HG03108 (cell line): Measurements from ENCODE around the gene NRXN3.

Experiments used
- ATAC-seq: cut with Tn5 transposase; IDR thresholded peaks from one replicate; pipeline ENCODE4 v1.9.1; 2021; ENCODE audit warnings: moderate library complexity; ENCODE audit not compliant: unreplicated experiment

Gene NRXN3

GRCh38 chr14:78173346-78174035 lies 3.3 kb downstream of the NRXN3 start:
- ATAC-seq = no peak

- ATAC-seq = no peak
These were observed 5.2 kb downstream of the NRXN3 start for GRCh38 chr14:78175412-78175811.

- ATAC-seq = no peak
These were observed 7.9 kb downstream of the NRXN3 start for GRCh38 chr14:78178071-78178470.

- no peak for ATAC-seq
These were observed 8.8 kb downstream of the NRXN3 start for GRCh38 chr14:78178971-78179370.

DNA sequence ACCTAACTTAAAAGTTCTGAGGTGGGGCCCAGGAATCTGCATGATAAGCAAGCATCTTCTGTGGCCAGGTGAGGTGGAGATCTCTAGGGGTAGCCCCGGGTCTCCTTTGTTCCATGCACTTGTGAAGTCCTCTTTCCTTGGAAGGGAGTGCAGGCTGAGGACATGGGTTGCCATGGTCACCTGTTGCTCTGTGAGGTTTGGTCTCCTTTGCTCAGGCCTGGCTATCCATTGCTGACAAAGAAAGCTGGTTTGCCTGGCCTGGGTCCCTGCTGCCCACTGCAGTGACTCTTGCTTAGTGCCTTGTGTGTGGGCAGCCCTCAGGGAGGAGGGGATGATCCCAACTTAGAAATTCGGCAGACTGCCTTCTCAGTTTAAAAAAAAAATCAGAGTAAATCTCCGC lies 11.1 kb downstream of the NRXN3 start:
- ATAC-seq = no peak

DNA sequence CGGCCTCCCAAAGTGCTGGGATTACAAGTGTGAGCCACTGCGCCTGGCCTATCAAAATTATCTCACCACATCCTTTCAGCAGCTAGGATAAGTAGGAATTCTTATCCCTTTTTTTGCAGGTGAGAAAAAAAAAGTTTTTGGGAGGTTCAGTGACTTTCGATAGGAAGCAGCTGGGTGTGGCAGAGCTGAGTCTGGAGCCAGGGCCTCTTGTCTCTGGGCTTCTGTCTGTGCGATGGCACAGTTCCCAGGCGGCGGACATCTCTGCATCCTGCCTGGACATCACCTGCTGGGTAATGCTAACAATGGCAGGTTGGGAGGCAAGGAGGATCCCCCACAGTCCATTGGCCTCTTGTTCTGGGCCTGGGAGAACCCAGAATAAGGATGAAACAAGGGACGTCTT lies 12.5 kb downstream of the NRXN3 start:
- no peak for ATAC-seq

DNA sequence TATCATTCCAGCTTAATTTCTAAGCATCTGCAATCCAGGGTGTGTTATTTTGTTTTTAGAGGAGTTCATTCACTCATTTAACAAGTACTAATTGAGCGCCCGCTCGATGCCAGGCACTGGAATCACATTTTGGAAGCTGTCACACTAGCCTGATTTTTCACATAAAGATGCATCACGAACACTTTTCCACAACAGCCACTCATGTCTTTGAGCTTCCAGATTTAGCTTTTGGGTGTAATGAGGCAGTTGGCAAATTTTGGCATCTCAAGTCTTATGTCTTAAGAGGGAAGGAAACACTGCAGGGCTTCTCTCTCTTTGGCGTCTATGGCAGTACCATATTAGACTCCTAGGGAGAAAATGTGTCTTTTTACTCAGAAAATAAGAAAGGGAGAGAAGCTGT lies 14.0 kb downstream of the NRXN3 start:
- ATAC-seq = no peak

DNA sequence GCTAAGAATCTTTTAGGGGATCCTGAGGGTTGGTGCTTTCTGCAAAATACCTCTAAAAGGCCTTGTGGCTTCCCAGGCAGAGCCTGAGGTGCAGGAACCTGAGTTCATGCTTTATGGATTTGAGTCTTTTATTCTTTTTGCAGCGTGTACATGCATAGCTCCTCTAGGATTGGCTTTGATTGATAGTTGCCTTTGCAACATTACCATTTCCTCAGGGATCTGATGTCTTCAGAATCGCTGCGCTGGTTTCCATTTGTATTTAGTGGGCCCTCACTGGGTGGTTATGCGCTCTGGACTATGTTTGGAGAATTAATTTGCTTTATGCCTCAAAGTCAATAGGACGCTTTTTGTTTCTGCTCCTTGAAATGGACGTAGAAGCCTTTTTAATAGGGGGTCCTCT lies 16.1 kb downstream of the NRXN3 start:
- no peak for ATAC-seq

- ATAC-seq = no peak
These were observed 18.7 kb downstream of the NRXN3 start for GRCh38 chr14:78188882-78189281.

- ATAC-seq = no peak
These were observed 25.3 kb downstream of the NRXN3 start for GRCh38 chr14:78195431-78195830.

GRCh38 chr14:78196323-78196722 lies 26.1 kb downstream of the NRXN3 start:
- ATAC-seq = no peak

GRCh38 chr14:78197051-78197450 lies 26.9 kb downstream of the NRXN3 start:
- no peak for ATAC-seq

DNA sequence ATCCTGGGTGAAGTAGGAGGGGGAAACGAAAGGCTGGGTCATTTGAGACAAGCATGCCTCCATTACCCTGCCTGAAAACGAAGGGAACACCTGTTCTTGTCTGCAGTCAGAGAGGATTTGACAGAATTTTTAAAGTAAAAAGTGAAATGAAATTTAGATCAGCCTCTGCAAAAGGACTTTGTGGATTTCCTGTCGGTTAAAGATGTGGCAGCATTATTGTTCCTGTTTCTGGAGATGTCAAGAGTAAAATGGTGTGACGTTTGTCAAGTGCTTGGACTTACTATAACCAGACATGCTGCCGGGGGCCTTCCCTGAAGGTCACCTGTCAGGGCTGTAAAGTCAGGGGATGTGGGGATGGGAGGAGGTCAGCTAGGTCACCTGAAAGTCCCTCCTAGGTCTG lies 32.0 kb downstream of the NRXN3 start:
- ATAC-seq = no peak

DNA sequence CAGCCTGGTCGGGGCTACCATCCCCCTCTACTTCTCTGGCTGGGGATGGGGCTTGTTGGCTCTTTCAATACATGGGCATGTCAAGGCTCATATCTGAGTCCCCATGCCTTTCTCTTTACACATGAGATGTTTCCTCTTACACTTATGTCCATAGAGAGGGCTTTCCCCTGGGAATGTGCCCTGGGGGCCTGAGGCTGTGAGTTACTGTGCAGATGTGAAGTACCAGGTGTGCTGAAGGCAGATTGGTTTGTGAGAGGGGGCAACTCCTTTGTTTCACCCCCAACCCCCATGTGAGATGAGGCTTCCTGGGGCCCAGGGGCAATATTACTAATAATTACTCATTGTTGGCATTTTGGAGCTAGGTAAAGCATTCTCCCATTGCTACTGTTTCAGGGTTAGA lies 32.8 kb downstream of the NRXN3 start:
- no peak for ATAC-seq

DNA sequence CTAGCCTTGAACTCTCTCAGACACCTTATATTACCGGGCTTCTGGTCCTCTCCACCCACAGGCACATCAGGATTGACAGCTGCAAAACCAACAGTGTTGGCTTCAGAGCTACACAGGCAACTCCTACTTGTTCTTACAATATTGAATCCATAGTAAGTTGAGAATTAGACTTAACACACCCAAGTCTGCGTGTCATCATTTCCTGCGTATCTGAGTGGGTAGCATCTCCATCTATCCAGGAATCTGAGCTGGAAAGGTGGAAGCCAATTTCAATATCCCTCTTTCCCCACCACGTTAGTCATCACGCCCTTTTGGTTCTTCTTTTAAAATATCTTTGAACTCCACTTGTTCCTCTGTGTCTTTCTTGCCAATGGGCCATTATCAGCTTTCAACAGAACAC lies 37.2 kb downstream of the NRXN3 start:
- no peak for ATAC-seq

GRCh38 chr14:78220273-78220672 lies 50.1 kb downstream of the NRXN3 start:
- ATAC-seq = no peak

DNA sequence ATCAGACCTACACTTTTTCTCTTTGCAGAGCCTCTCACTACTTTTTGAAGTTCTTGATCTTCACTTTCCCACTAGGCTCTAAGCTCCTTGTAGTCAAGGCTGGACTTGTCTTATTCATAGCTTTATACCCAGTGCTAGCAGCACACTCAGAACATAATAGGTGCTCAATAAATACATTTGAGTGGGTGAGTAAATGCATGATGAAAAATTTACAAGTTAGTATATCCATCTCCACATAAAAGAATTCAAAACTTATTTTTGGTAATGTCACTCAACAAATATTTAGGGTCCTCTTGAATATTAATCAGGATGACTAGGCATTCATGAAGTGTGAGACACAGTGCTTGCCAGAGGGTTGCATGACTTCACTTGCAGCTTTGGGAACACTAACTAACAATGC lies 52.6 kb downstream of the NRXN3 start:
- ATAC-seq = no peak

- ATAC-seq = no peak
These were observed 57.3 kb downstream of the NRXN3 start for GRCh38 chr14:78227248-78228077.

DNA sequence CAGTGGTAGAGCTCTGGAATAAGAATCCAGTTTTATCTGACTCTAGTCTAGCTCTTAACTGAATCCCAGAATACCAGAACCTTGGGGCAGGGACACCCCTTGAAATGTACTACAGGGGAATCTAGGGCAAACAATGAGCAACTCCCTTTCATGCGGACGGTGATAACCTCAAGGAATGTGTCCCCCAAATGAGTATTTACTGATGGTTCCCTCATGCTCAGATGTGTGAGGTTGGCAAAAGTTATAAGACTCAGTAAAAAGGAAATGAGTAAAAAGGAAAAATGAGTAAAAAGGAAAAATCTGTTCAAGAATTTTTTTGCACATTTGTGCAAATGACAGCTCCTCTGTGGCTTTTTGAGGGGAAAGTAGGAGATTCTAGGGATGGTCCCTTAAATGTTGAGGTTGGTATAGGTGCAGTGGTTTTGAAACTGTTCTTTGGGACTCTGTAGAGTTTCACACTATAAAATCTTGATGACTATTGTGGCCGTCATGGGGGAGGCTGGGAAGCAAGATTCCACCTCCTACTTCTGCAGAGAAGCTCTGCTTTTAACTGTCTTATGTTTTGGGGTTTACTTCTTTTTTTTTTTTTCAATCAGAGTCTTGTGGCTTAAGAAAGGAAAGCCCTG lies 58.6 kb downstream of the NRXN3 start:
- ATAC-seq = no peak

- ATAC-seq = no peak
These were observed 62.2 kb downstream of the NRXN3 start for GRCh38 chr14:78232231-78233000.

GRCh38 chr14:78238141-78238540 lies 68.0 kb downstream of the NRXN3 start:
- ATAC-seq = no peak
